Loucy (cell line): Measurements from ENCODE around the gene PKP4.

Source experiments
- H2AFZ ChIP-seq: fragments of 200-600 bp; sonication (generic); 2 replicates; pipeline ENCODE4 v1.6.0; 2016; ENCODE audit warnings: antibody characterized with exemption, mild to moderate bottlenecking, low read length, moderate library complexity
- H3F3A ChIP-seq: fragments of 200-600 bp; 2 replicates; pipeline ENCODE4 v1.6.0; 2016; ENCODE audit warnings: antibody characterized with exemption, low read depth, mild to moderate bottlenecking
- H3K27me3 ChIP-seq: fragments of 200-600 bp; sonication (generic); 2 replicates; pipeline ENCODE4 v1.6.1; 2014; ENCODE audit warnings: low read length, mild to moderate bottlenecking; ENCODE audit not compliant: insufficient read depth, poor library complexity, severe bottlenecking
- H3K36me3 ChIP-seq: fragments of 200-600 bp; sonication (generic); 2 replicates; pipeline ENCODE4 v1.6.1; 2016; ENCODE audit warnings: low read length; ENCODE audit not compliant: insufficient read depth
- H3K4me1 ChIP-seq: fragments of 200-600 bp; sonication (generic); 2 replicates; pipeline ENCODE4 v1.5.1; 2014; ENCODE audit warnings: low read length, mild to moderate bottlenecking; ENCODE audit not compliant: insufficient read depth, poor library complexity, severe bottlenecking
- H3K4me2 ChIP-seq: fragments of 200-600 bp; sonication (generic); 2 replicates; pipeline ENCODE4 v1.6.0; 2014; ENCODE audit warnings: antibody characterized with exemption, low read length, low read depth, mild to moderate bottlenecking; ENCODE audit not compliant: poor library complexity, severe bottlenecking
- H3K4me3 ChIP-seq: fragments of 200-600 bp; sonication (generic); 2 replicates; pipeline ENCODE4 v1.5.1; 2014; ENCODE audit warnings: low read length, mild to moderate bottlenecking, mixed read lengths; ENCODE audit not compliant: poor library complexity, severe bottlenecking
- H3K79me2 ChIP-seq: fragments of 200-600 bp; sonication (generic); 2 replicates; pipeline ENCODE4 v1.6.1; 2014; ENCODE audit warnings: low read length; ENCODE audit not compliant: insufficient read depth
- H3K9ac ChIP-seq: fragments of 200-600 bp; sonication (generic); 2 replicates; pipeline ENCODE4 v1.6.0; 2014; ENCODE audit warnings: mild to moderate bottlenecking, low read depth, low read length, moderate library complexity; ENCODE audit not compliant: poor library complexity, severe bottlenecking
- H3K9me2 ChIP-seq: fragments of 200-600 bp; sonication (generic); replicated peaks from 2 replicates; pipeline ENCODE4 v1.6.1; 2016; ENCODE audit warnings: low read depth, low read length, mixed read lengths
- H3K9me3 ChIP-seq: fragments of 200-600 bp; sonication (generic); 2 replicates; pipeline ENCODE4 v1.6.1; 2014; ENCODE audit warnings: mild to moderate bottlenecking, antibody characterized with exemption, low read length, low read depth; ENCODE audit not compliant: insufficient read depth
- H4K20me1 ChIP-seq: fragments of 200-600 bp; sonication (generic); 2 replicates; pipeline ENCODE4 v1.6.0; 2014; ENCODE audit warnings: antibody characterized with exemption, low read length, mild to moderate bottlenecking; ENCODE audit not compliant: insufficient read depth, poor library complexity, severe bottlenecking
- EZH2phosphoT487 ChIP-seq: fragments of 200-600 bp; IDR thresholded peaks from 2 replicates; pipeline ENCODE4 v1.6.1; 2018; ENCODE audit warnings: antibody characterized with exemption, mild to moderate bottlenecking, moderate library complexity, borderline replicate concordance
- TF ChIP-seq, protein P1 (sequence below): fragments of 200-600 bp; sonication (generic); conservative IDR thresholded peaks from 2 replicates; pipeline ENCODE4 v1.5.1; 2014; ENCODE audit warnings: mild to moderate bottlenecking, antibody characterized with exemption, low read length

The PKP4 gene

DNA sequence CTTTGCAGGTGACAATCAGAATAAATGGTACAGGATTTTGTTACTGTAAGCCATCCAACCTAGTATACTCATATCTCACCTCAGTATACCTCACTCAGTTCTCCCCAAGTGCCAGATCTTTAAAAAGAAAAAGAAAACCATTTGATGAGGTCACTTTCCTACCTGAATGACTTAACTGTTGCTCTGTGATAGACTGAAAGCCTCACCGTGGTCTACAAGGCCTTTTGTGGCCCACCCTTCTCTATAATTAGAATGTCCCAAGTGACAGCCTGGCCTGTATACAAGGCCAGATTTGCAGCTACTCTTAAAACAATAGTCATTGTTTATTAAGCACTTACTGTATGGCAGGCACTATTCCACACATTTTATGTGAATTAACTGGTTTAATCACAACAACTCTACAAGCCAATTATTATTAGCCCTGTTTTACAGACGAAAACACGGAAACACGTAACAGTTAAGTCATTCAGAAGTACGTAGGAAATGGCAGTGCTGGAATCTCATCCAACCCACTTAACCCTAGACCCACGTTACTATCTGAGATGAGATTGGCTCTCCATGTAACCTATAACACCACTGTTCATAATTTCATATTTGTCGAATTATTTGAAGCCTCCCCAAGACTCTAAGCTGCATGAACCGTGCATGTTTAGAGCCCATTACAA, 28.3 kb downstream of the PKP4 start:
- no peaks in the 10 kb centered on the region for H3K4me1 ChIP-seq
- TF ChIP-seq, protein P1, sequence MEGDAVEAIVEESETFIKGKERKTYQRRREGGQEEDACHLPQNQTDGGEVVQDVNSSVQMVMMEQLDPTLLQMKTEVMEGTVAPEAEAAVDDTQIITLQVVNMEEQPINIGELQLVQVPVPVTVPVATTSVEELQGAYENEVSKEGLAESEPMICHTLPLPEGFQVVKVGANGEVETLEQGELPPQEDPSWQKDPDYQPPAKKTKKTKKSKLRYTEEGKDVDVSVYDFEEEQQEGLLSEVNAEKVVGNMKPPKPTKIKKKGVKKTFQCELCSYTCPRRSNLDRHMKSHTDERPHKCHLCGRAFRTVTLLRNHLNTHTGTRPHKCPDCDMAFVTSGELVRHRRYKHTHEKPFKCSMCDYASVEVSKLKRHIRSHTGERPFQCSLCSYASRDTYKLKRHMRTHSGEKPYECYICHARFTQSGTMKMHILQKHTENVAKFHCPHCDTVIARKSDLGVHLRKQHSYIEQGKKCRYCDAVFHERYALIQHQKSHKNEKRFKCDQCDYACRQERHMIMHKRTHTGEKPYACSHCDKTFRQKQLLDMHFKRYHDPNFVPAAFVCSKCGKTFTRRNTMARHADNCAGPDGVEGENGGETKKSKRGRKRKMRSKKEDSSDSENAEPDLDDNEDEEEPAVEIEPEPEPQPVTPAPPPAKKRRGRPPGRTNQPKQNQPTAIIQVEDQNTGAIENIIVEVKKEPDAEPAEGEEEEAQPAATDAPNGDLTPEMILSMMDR, result no peak
- no peak for TF ChIP-seq EZH2phosphoT487
- H2AFZ ChIP-seq, result no peak overlapping the region
- H3K36me3 ChIP-seq, result no peaks in the 10 kb centered on the region
- H3K4me3 ChIP-seq, result no peak overlapping the region
- H3K79me2 ChIP-seq, result peaks cover 9% of the 10 kb centered on the region; the same call in 1 of the 2 replicates
- no peaks in the 10 kb centered on the region for H3K27me3 ChIP-seq
- H3K9ac ChIP-seq, result no peak overlapping the region
- no peaks in the 10 kb centered on the region for H3K9me3 ChIP-seq
- H3F3A ChIP-seq, result no peaks in the 10 kb centered on the region
- H4K20me1 ChIP-seq, result peaks cover 4% of the 10 kb centered on the region
- no peak overlapping the region for H3K4me2 ChIP-seq
- H3K9me2 ChIP-seq, result no peaks in the 10 kb centered on the region

DNA sequence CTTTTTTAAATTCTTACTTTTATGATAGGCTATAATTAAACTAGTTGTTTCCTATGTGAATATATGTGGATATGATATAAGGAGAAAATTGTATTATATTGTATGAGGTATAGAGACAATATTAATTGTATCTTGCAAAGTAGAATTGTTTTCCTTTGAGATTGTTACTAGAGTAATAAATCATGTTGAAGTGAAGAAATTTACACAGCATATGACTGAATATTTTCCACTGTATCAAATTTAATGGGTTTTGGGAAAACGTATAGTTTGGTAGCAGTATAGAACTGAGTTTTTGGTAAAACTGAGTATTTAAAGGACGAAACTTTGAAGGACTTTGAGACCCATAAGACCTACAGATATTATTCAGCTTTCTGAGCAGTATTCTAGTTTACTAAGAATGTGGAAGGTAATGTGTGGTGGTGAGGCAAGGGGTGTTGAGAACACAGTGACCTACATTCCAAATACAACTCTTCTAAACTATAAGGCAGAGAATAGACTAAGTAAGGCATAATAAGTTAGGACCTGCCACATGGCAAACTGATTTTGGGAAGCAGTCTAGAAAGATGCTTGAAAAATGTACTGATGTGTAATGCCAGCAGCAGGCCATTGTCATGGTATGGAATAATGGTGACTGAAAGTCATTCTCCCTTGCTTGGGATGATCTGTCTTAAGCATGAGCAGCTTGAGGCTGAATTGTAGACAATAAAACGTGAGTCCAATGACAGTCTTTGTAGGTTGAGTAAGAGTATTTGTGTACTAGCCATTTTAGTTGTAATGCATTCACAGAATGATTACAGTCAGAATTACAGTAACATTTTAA, 29.6 kb downstream of the PKP4 start:
- H3K79me2 ChIP-seq, result peaks cover 19% of the 10 kb centered on the region; the same call in 1 of the 2 replicates

DNA sequence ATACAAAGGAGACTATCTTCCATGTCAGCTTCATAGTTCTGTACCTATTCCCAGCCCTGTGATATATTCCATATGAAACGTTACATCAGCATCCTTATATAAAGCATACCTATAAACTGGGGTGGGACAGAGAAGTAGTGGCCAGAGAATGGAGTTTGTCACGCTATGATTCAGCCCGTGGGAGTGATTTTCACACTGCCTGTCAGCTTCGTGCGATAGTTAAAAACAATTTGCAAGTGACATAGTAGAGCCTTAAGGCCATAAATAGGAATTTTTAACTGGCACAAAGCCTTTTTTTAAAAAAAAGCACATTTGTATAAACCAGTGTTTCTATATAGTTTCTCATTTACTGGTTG, 30.2 kb downstream of the PKP4 start:
- Histone ChIP-seq H3K4me1 (peaks cover 6% of the 10 kb centered on the region), H3K27me3 (no peaks in the 10 kb centered on the region), H3K4me3 (no peak overlapping the region), H3K9me2 (no peaks in the 10 kb centered on the region), H3K79me2 (peaks cover 23% of the 10 kb centered on the region; the same call in 1 of the 2 replicates), H3K36me3 (no peaks in the 10 kb centered on the region), H3K9me3 (no peaks in the 10 kb centered on the region), H3K9ac (no peak overlapping the region), H2AFZ (no peak overlapping the region), H4K20me1 (peaks cover 4% of the 10 kb centered on the region), H3K4me2 (no peak overlapping the region), H3F3A (no peaks in the 10 kb centered on the region)
- TF ChIP-seq, protein P1, result no peak
- no peak for TF ChIP-seq EZH2phosphoT487

More for the DNA sequence above, 29.6 kb downstream of the PKP4 start:
- Histone ChIP-seq H3K4me2 (no peak overlapping the region), H3K4me1 (peaks cover 6% of the 10 kb centered on the region), H3K9me2 (no peaks in the 10 kb centered on the region), H3F3A (no peaks in the 10 kb centered on the region), H3K27me3 (no peaks in the 10 kb centered on the region), H3K36me3 (no peaks in the 10 kb centered on the region), H4K20me1 (peaks cover 4% of the 10 kb centered on the region), H3K4me3 (no peak overlapping the region), H3K9ac (no peak overlapping the region), H3K9me3 (no peaks in the 10 kb centered on the region), H2AFZ (no peak overlapping the region)
- TF ChIP-seq EZH2phosphoT487, result no peak
- TF ChIP-seq, protein P1, result no peak
